Endothelial cell of umbilical vein (primary cell): Measurements from ENCODE around the gene AIF1. TPM values are rescaled to one million over a fixed set of nuclear protein-coding genes. Genes with fewer than 3 reads are reported as not detected.

Experiments
- BruUV-seq: library from RNA; stranded (reverse); fragments of 400-500 nt; replicated peaks from 2 replicates; lab custom pipeline; 2021; lab: Mats Ljungman, UMichigan
- CTCF ChIA-PET: fragments of 300-600, 350-600 bp; sonication (Branson Sonifier 250); formaldehyde crosslinking; loops from one replicate; lab custom pipeline; 2021; ENCODE audit warnings: antibody characterized with exemption, inconsistent platforms; lab: Charles Lee
- POLR2A ChIA-PET: fragments of 300-600, 350-600 bp; sonication (Branson Sonifier 250); formaldehyde crosslinking; loops from one replicate; lab custom pipeline; 2021; ENCODE audit warnings: antibody characterized with exemption, inconsistent platforms; lab: Charles Lee
- DNase-seq: peaks from one replicate; pipeline ENCODE4 v3.0.0-alpha.2; 2011; ENCODE audit warnings: low read depth, low spot score
- FAIRE-seq: peaks from 2 replicates; lab custom pipeline; 2011; peaks lifted over from hg19 to GRCh38; lab: Jason Lieb, UNC
- H2AFZ ChIP-seq: 2 replicates; pipeline ENCODE4 v1.6.0; 2012; ENCODE audit warnings: low read depth, low read length, control low read depth, inconsistent platforms
- H3K27ac ChIP-seq: 2 replicates; pipeline ENCODE4 v1.5.1; 2011; ENCODE audit warnings: low read depth, mild to moderate bottlenecking, control low read depth, low read length, moderate library complexity; ENCODE audit not compliant: insufficient read depth
- H3K27me3 ChIP-seq, 2 experiments: 2 replicates each; pipeline versions ENCODE4 v1.6.0 to v1.6.1; 2011; ENCODE audit warnings: low read length in 2 of 2, mixed read lengths in 1 of 2; ENCODE audit not compliant: control insufficient read depth in 2 of 2, insufficient read depth in 2 of 2
- H3K36me3 ChIP-seq, 2 experiments: 2 replicates in 1 of 2; 3 replicates in 1 of 2; pipeline ENCODE4 v1.5.1; 2011; ENCODE audit warnings: low read length in 2 of 2, mild to moderate bottlenecking in 1 of 2, moderate library complexity in 1 of 2; ENCODE audit not compliant: control insufficient read depth in 2 of 2, insufficient read depth in 2 of 2; ENCODE audit errors: extremely low read depth in 1 of 2
- H3K4me1 ChIP-seq: 3 replicates; pipeline ENCODE4 v1.5.1; 2011; ENCODE audit warnings: mild to moderate bottlenecking, low read length; ENCODE audit not compliant: control insufficient read depth, insufficient read depth; ENCODE audit errors: extremely low read depth
- H3K4me2 ChIP-seq: 2 replicates; pipeline ENCODE4 v1.6.1; 2011; ENCODE audit warnings: low read length, control low read depth, mixed read lengths; ENCODE audit not compliant: insufficient read depth
- H3K4me3 ChIP-seq, 3 experiments: fragments of 200-600 bp in 1 of 3; sonication (generic), shearing (Covaris generic) in 1 of 3; replicated peaks in 1 of 3; 2 replicates each; pipeline ENCODE4 v1.5.1; 2011 to 2016; ENCODE audit warnings: control low read depth in 3 of 3, low read length in 3 of 3, mild to moderate bottlenecking in 2 of 3, inconsistent platforms in 1 of 3, low read depth in 1 of 3, moderate library complexity in 1 of 3; ENCODE audit not compliant: insufficient read depth in 1 of 3
- H3K79me2 ChIP-seq: 2 replicates; pipeline ENCODE4 v1.6.0; 2012; ENCODE audit warnings: low read length, inconsistent platforms; ENCODE audit not compliant: control insufficient read depth, insufficient read depth
- H3K9ac ChIP-seq: replicated peaks from 2 replicates; pipeline ENCODE3; 2011; ENCODE audit warnings: low read length, control low read depth; ENCODE audit not compliant: insufficient read depth; ENCODE audit errors: extremely low read depth
- H3K9me1 ChIP-seq: replicated peaks from 3 replicates; pipeline ENCODE4 v1.6.0; 2011; ENCODE audit warnings: mild to moderate bottlenecking, low read length; ENCODE audit not compliant: control insufficient read depth, insufficient read depth; ENCODE audit errors: extremely low read depth
- H3K9me3 ChIP-seq: replicated peaks from 2 replicates; pipeline ENCODE4 v1.5.1; 2012; ENCODE audit warnings: low read length, inconsistent platforms; ENCODE audit not compliant: control insufficient read depth, insufficient read depth
- H4K20me1 ChIP-seq: replicated peaks from 2 replicates; pipeline ENCODE3; 2011; ENCODE audit warnings: mild to moderate bottlenecking, low read length; ENCODE audit not compliant: control insufficient read depth, insufficient read depth; ENCODE audit errors: extremely low read depth
- FOS ChIP-seq: IDR thresholded peaks from 2 replicates; pipeline ENCODE4 v1.6.1; 2011; ENCODE audit warnings: mild to moderate bottlenecking, low read length, moderate library complexity, borderline replicate concordance; ENCODE audit not compliant: insufficient read depth
- JUN ChIP-seq: IDR thresholded peaks from 2 replicates; pipeline ENCODE4 v1.6.1; 2011; ENCODE audit warnings: borderline replicate concordance, low read depth; ENCODE audit not compliant: insufficient read length, insufficient read depth
- MYC ChIP-seq: IDR thresholded peaks from one replicate; pipeline ENCODE4 v1.6.1; 2011; ENCODE audit warnings: mild to moderate bottlenecking, low read depth, low read length
- POLR2AphosphoS5 ChIP-seq: IDR thresholded peaks from 2 replicates; pipeline ENCODE4 v1.6.1; 2012; ENCODE audit warnings: low read depth, mild to moderate bottlenecking, control low read depth, low read length, moderate library complexity; ENCODE audit not compliant: insufficient read depth
- dilution Hi-C: fragments of 300-500 bp; cut with MboI; formaldehyde crosslinking; loops from one replicate; pipeline ENCODE4 v1.15.0; 2019; ENCODE audit warnings: low sequenced_read_pairs; ENCODE audit not compliant: extremely low pct_ligation_motif_present
- intact Hi-C: fragments of 100-400 bp; cut with micrococcal nuclease; formaldehyde crosslinking; loops from one replicate; pipeline ENCODE4 v1.10.0; 2022
- polyA plus RNA-seq, 4 experiments: library from polyadenylated mRNA; depleted of rRNA in 3 of 4; stranded (reverse) in 3 of 4; unstranded in 1 of 4; fragments of >200 nt; gene quantifications; 2 replicates each; pipeline versions ENCODE4 v1.2.1 to v1.2.3, GENCODE V29; 2011 to 2012; ENCODE audit warnings: missing spikeins in 1 of 4
- total RNA-seq: library from RNA; stranded (reverse); gene quantifications from 2 replicates; pipeline ENCODE4 v1.2.3, GENCODE V29; 2021
- TF ChIP-seq, protein P1 (sequence below), 2 donors: IDR thresholded peaks; 1 replicate in 1 of 2; 2 replicates in 1 of 2; pipeline ENCODE4 v1.5.1; 2011; ENCODE audit warnings: low read length in 2 of 2, mild to moderate bottlenecking in 2 of 2, moderate library complexity in 2 of 2, control low read depth in 1 of 2, inconsistent platforms in 1 of 2, low read depth in 1 of 2; ENCODE audit not compliant: insufficient read depth in 1 of 2; ENCODE audit errors: extremely low read depth in 1 of 2
- TF ChIP-seq, protein P2 (sequence below): IDR thresholded peaks from 2 replicates; pipeline ENCODE4 v1.6.1; 2011; ENCODE audit not compliant: insufficient read depth, insufficient read length

Gene AIF1
- total and polyA plus RNA-seq, 2 donors (not counting 3 experiments of a cell fraction or from before 2014, with no cell fraction given), result not detected

GRCh38 chr6:31640612-31641011, 25.6 kb downstream of the AIF1 start:
- no peaks in the 10 kb centered on the region for H3K79me2 ChIP-seq
- no peak overlapping the region for H3K4me2 ChIP-seq
- BruUV-seq, result TSS peak; percentile 61
- POLR2A ChIA-PET, result interaction anchor here (0.7 to 2.2 kb wide), 2 partner anchors 11 to 105 kb away, joined by 3 to 10 read pairs; partner anchors contain the start of gene BAG6
- no peak overlapping the region for H3K27ac ChIP-seq
- no peaks in the 10 kb centered on the region for H3K4me1 ChIP-seq
- TF ChIP-seq, protein P1, sequence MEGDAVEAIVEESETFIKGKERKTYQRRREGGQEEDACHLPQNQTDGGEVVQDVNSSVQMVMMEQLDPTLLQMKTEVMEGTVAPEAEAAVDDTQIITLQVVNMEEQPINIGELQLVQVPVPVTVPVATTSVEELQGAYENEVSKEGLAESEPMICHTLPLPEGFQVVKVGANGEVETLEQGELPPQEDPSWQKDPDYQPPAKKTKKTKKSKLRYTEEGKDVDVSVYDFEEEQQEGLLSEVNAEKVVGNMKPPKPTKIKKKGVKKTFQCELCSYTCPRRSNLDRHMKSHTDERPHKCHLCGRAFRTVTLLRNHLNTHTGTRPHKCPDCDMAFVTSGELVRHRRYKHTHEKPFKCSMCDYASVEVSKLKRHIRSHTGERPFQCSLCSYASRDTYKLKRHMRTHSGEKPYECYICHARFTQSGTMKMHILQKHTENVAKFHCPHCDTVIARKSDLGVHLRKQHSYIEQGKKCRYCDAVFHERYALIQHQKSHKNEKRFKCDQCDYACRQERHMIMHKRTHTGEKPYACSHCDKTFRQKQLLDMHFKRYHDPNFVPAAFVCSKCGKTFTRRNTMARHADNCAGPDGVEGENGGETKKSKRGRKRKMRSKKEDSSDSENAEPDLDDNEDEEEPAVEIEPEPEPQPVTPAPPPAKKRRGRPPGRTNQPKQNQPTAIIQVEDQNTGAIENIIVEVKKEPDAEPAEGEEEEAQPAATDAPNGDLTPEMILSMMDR (IDR thresholded peaks at IDR 0.05; ENCODE audit: extremely low read depth in 1 of 2, insufficient read depth in 1 of 2, low read depth in 1 of 2, low read length in 2 of 2), result no peak
- TF ChIP-seq MYC (no peak), FOS (no peak), JUN (no peak), POLR2AphosphoS5 (no peak)
- TF ChIP-seq, protein P2, sequence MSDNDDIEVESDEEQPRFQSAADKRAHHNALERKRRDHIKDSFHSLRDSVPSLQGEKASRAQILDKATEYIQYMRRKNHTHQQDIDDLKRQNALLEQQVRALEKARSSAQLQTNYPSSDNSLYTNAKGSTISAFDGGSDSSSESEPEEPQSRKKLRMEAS, result no peak
- H2AFZ ChIP-seq, result no peak overlapping the region
- no peaks in the 10 kb centered on the region for H4K20me1 ChIP-seq
- peaks cover 34 to 71% of the 10 kb centered on the region in 2 experiments for H3K36me3 ChIP-seq
- FAIRE-seq (no peak), DNase-seq (no peak)
- H3K27me3 ChIP-seq, result no peaks in the 10 kb centered on the region
- CTCF ChIA-PET, result interaction anchor here (1.0 to 2.5 kb wide), 6 partner anchors 11 to 151 kb away, joined by 3 to 8 read pairs (median 4); partner anchors contain the start of gene ATP6V1G2
- H3K9ac ChIP-seq, result no peak overlapping the region
- intact Hi-C loops, result no loop called here
- dilution Hi-C loops, result no loop called here
- no peaks in the 10 kb centered on the region for H3K9me1 ChIP-seq
- H3K4me3 ChIP-seq, result no peak overlapping the region
- no peaks in the 10 kb centered on the region for H3K9me3 ChIP-seq
